Limb (tissue), 2 donors: ENCODE results near the gene ADIPOR2.
A peak's percentile ranks its signal among the peaks of the same experiment; 100 is the strongest.

Experiments used
- DNase-seq, 2 donors: peaks; one replicate each; pipeline ENCODE4 v3.0.0-alpha.2; 2016; ENCODE audit errors: extremely low spot score in 2 of 2

Gene ADIPOR2

DNA sequence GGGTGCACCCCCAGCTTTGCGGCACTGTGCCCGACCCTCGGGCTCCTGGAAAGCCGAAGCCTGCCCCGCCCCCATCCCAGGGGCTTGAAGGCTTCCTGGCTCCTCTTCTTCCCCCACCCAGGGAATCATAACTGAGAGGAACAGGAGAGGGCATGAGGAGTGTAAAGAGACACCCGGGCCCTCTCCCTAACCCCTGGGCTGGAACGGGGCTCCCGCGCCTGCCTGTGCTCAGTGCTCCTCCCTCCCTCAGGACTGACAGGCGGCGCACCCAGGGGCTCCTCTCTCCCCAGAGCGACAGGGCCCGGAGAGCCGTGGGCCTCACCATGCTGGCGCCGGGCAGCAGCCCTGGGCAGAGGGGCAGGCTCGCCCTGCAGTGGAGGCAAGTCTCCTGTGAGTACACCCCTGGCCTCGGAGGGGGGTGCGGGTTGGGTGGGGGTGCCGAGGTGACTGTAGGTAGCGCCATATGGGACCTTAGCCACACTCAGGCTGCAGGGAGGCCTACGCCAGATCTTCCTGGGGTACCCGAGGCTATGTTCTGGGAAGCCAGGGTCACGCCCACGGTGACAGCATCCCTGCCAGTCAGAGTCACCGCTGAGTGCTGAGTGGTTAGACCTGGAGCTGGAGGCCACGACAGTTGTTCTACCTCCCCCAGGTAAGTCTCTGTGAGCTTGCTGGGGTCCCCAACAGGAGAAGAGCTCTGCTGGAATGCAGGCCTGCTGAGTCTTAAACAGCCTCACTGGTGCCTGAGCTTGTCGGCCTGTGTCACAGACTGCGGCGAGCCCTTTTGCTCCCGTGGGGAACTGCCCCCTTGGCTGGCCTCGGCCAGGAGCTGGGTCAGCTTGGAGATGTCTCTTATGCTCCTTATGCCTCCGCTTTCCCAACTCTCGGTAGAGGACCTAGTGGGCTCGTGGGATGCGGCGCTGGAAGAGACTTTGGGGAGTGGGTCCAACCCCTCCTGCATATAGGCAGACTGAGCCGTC lies 137.2 kb downstream of the ADIPOR2 start:
- no peak for DNase-seq

DNA sequence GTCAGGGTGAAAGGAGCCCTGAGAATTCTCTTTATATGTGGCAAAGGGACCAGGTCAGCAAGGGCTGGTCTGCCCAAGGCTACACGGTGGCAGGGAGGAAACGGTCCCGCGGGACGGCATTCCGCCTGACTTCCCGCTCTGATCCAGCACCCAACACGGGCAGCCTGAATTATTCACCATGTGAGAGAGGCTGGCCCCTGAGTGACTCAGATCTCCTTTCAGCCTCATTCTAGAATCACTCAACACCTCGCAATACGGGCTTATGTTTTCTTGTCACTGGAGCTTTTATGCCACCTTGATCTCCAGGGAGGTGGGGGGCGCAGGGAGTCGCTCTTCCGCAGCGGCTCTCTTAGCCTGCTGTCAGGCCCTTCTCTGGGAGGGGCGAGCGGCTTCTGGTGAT lies 138.0 kb downstream of the ADIPOR2 start:
- DNase-seq = no peak

DNA sequence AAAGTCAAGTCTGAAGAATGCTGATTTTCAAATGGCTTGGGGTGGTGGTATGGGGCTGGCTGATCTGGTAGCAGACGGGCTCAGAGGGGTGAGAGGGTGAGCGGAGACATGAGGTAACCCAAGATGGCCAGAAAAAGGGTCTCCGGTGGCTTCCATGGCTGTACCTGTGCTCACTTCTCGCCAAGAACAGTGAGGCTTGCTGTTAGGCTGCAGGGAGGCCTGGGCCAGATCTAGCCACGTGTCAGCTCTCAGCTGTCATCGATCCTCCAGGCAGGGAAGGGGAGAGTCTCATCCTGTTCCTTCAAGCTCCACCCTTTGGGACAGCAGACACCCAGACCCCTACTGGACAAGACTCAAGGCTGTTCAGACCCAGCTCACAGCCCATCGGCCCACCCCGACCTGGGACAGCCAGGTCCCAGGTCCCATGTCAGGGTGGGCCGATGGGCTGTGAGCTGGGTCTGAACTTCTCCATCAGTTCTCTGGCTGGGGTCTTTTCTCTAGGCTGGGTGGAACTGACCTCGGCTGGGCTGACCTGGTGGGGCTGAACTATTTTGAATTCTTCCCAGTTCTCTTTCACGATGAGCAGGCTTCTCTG lies 138.5 kb downstream of the ADIPOR2 start:
- no peak for DNase-seq

DNA sequence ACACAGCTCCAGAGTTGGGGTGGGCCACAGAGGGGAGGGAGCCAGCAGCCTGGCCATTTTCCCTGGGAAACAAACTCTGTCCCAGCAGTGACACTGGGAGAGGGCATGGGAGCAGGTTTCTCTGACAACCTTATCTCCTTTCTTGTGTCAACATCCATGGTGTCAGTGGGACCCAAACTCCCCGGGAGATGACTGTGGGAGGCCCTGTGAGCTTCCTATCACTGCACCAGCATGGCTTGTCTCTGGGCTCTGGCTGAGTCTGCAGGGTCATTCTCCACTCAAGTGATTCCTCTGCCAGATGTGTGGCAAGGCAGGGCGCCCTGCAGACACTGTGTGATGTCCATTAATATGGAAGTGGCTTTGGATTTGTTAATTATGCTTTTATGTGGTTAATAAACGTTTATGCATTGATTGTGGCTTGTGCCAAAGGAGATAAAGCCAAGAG lies 139.6 kb downstream of the ADIPOR2 start:
- DNase-seq = no peak

DNA sequence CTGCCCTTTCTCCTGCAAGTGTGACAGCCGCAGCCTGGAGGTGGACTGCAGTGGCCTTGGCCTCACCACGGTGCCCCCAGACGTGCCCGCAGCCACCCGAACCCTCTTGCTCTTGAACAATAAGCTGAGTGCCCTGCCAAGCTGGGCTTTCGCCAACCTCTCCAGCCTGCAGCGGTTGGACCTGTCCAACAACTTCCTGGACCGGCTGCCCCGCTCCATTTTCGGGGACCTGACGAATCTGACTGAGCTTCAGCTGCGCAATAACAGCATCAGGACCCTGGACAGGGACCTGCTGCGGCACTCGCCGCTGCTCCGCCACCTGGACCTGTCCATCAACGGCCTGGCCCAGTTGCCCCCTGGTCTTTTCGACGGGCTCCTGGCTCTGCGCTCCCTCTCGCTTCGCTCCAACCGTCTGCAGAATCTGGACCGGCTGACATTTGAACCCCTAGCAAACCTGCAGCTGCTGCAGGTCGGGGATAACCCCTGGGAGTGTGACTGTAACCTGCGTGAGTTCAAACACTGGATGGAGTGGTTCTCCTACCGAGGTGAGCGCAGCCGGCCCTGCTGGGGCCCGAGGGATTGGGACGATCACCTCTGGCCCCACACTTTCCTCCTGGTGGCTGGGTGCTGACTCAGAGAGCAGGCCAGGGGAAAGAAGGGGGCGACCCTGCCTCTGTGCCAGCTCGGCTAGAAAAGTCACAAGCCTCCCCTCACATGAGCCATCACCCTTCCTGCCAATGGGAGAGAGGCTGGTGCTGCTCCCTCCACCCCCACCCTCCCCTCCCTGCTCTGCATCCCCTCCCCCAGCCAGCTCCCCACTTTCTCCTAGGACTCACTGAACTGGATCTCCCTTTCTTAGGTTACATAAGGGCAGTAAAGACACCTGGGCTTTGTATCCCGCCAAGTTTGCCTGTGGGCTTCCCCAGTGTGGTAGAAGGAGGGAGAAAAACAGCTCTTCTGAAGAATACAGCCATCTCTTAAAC lies 140.4 kb downstream of the ADIPOR2 start:
- peak; percentile 61 to 83 for DNase-seq

DNA sequence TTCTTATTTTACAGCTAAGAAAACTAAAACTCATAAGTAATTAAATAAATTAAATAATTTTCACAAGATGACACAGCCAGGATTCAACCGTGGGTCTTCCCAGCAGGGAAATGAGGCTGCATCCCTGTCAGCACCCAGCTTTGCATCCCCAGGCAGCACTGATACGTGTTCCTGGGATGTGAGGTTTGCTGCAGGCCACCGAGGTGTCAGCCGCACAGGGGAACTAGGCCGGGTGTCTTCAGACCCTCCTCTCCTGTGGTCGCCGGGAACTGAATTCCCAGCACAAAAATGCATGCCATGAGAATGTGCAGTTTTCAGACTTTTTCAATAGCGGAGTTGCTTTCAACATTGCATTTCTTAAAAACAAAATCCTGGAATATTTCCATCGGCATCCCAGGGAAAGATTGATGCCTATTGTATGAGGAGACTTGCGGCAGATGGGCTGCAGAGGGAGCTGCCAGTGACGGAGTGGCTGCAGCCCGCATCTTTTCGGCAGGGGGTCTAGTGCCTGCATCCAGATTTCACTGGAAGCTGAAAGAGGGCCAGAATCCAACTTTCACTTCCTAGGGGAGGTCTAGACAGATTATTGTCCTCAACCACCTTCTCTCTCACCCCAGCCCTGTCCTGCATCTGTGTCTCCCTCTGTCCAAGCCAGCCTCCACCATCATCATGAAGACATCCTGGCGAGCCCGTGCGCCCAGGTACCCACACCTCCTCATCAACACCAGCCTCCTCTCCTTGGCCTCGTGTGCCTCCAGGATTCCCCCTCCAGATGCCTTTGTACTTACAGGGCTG lies 142.1 kb downstream of the ADIPOR2 start:
- DNase-seq = no peak

DNA sequence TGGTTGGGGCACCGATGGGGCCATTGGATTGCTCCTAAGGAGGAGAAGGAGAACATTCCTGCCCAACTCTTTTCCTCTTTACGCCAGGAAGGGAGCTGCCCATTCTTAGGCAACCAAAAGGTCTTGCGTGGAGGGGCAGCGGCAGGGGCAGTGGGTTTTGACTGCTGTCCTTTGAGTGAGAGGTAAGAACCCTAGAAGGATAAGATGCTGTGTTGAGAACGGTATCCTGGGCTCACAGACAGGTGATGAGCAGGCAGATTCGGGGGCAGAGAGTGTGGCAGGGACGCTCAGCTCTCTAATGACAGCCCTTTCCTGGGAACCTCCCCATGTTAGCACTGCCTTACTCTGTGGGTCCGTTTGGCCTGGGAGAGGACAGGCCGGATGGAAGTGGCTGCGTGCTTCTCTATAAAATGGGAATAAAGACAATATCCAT lies 142.7 kb downstream of the ADIPOR2 start:
- no peak for DNase-seq

DNA sequence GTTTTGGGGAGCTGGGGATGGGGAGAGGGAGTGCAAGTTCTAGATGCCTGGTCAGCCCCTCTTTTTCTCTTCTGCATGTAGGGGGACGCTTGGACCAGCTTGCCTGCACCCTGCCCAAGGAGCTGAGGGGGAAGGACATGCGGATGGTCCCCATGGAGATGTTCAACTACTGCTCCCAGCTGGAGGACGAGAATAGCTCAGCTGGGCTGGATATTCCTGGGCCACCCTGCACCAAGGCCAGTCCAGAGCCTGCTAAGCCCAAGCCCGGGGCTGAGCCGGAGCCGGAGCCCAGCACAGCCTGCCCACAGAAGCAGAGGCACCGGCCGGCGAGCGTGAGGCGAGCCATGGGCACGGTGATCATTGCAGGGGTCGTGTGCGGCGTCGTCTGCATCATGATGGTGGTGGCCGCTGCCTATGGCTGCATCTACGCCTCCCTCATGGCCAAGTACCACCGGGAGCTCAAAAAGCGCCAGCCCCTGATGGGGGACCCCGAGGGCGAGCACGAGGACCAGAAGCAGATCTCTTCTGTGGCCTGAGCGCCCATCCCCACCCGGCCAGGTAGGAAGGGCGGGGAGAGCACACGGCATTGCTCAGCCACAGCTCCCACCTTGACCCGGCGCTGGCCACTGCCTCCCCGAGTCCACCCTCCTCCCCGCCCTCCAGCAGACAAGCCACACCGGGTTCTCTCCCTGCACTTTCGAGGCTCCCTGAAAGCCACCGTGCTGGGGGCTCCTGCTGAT lies 143.5 kb downstream of the ADIPOR2 start:
- no peak for DNase-seq

DNA sequence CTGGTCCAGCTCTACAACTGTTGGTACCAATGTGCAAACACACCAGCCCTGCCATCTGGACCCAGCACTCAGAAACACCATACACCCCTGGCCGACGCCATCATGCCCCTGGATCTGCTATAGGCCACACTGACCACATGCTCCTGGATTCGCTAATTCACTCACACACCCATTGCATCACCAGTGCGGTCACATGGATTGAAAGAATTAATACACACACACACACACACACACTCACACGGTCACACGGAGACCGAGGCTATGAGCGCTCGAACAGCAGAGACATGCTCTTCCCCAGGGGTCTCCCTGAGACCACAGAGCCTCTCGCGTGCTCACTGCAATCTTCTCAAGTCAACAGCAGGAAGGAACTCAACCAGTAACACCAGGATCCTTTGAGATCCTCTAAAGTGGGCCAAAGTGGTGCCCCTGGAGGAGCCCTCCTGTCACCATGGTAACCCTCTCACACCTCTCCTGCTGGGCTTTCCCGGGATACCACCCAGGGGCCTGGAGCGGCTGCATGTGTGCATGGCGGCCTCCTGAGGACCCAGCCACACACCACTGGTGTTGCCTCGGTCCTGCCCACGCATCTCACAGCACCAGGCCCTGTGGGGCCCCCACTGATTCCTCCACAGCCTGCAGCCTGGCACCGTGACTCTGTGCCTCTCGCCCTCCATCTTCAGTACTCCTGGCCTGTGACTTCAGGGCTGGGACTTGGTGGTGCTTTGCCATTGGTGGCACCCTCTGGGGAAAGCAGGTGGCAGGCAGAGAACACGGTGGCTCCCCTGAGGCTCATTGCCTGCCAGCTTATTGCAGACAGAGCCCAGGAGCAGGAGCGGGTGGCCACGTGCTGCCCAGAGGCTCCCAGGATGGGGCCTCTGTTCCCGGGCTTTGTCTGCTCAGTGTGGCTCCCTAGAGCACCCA lies 144.6 kb downstream of the ADIPOR2 start:
- DNase-seq = no peak

DNA sequence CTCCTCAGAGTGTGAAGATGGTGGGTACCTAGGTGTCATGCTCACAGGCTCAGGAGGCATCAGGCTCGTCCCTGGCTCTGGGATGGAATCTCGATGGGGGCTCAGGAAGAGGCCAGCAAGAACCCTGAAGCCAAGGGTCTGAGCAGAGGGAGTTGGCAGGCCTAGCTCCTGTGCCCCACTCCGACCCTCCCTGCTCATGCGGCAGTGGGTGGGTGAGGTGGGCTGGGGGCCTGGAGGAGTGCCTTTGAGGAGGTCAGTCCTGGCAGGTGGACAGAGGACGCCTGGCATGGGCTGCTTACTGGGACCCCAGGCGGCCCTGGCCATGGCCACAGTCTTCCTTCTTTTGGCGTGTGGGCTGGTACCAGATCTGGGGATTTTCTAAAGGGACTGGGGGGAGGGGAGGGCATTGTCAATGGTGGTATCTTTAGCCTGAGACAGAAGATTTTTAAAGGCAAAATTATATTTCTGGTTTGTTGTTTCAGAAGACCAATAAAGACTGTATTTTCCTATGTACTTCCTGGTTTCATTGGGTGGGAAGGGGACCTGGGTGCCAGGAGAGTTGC lies 145.5 kb downstream of the ADIPOR2 start:
- no peak for DNase-seq

DNA sequence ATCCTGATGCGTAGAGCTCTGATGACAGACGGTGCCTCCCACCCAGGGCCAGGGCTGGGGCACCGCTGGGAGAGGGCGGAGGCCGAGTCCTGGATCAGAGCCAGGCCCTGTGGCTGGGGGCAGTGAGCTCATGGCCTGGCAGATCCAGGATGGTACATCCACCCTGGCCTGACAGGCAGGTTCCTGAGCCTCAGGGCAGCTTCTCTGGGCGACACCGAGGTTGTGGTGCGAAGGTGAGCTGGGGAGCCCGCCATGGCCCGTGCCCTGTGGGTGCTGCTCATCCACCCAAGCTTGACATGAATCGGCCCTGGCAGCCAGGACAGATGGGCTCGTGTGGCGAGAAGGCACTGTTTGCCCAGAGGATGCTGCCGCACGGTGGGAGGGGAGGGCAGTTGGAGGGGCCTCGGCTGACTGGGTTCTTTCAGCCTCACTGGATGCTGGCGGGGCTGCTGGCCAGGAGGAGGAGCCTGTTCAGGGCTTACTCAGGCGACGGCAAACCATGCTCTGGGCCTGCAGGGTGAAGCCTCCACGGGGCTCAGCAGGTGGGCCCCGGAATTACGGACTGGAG lies 146.1 kb downstream of the ADIPOR2 start:
- DNase-seq = no peak

DNA sequence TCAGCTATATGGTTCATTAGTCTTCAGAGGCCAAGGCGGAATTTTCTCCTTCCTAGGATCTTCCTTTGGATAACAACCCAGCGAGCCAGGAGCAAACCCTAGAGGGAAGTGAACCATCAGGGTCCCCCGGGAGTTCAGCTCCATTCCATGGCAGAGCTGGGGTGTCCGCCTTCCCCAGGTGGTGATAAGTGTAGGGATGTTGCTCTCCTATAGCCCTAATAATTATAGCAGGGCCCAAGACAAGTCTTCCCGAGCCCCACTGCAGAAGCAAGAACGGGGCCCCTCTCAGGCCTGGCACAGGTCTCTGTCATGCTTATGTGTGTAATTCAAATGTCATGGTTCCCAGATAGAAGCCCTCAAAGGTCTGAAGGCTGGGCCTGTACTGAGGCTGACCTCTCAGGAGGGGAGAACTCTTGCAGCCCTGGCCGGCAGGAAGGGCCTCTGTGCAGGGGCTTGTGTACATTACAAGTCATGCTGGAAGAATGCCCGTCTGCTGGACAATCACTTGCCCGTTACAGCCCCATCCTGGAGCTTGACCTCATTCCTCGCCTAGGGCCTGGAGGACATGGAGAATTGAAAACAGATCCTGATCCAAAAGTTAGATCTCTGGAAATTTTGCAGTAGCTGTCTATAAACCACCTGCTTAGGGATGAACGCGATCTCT lies 146.8 kb downstream of the ADIPOR2 start:
- DNase-seq = no peak
